K562 (cell line): ENCODE data around the gene REC8. TPM values are rescaled to one million over a fixed set of nuclear protein-coding genes. Genes with fewer than 3 reads are reported as not detected.

ENCODE experiments used
- ATF2 ChIP-seq: sonication (generic); formaldehyde crosslinking; IDR thresholded peaks from 2 replicates; pipeline ENCODE4 v1.8.1; 2022; ENCODE audit warnings: missing genetic modification reagents
- BRF1 ChIP-seq: IDR thresholded peaks from 3 replicates; pipeline ENCODE4 v1.6.1; 2011; ENCODE audit warnings: borderline replicate concordance, mild to moderate bottlenecking; ENCODE audit not compliant: insufficient read length; ENCODE audit errors: extremely low read depth
- CAMTA2 ChIP-seq: fragments of 250-450 bp; sonication (Bioruptor Pico); conservative IDR thresholded peaks from 2 replicates; pipeline ENCODE4 v1.5.1; 2022
- ELK3 ChIP-seq: fragments of 450-650 bp; formaldehyde crosslinking; IDR thresholded peaks from 2 replicates; pipeline ENCODE4 v1.4.0; 2020; ENCODE audit warnings: mild to moderate bottlenecking
- EP400 ChIP-seq: fragments of 450-650 bp; IDR thresholded peaks from 2 replicates; pipeline ENCODE4 v1.6.1; 2017; ENCODE audit warnings: antibody characterized with exemption, mild to moderate bottlenecking, moderate library complexity
- PML ChIP-seq: IDR thresholded peaks from 2 replicates; pipeline ENCODE4 v1.6.1; 2012; ENCODE audit warnings: low read length, inconsistent platforms
- POLR2G ChIP-seq: fragments of 200-400 bp; formaldehyde crosslinking; IDR thresholded peaks from 2 replicates; pipeline ENCODE4 v1.6.1; 2017; ENCODE audit warnings: low read depth, mild to moderate bottlenecking, antibody characterized with exemption, low read length, moderate library complexity
- RBM34 ChIP-seq: fragments of 200-400 bp; formaldehyde crosslinking; IDR thresholded peaks from 2 replicates; pipeline ENCODE4 v1.6.1; 2018; ENCODE audit warnings: low read length, borderline replicate concordance; ENCODE audit not compliant: insufficient read depth
- TFAP4 ChIP-seq: sonication (generic); formaldehyde crosslinking; IDR thresholded peaks from 2 replicates; pipeline ENCODE4 v1.8.0; 2022; ENCODE audit warnings: missing genetic modification reagents, mild to moderate bottlenecking, moderate library complexity, borderline replicate concordance
- ZBTB40 ChIP-seq, 2 experiments: fragments of 450-650 bp in 1 of 2; sonication (generic) in 1 of 2; formaldehyde crosslinking in 1 of 2; IDR thresholded peaks; 2 replicates each; pipeline versions ENCODE4 v1.7.1 to v1.9.0; 2016 to 2022; ENCODE audit warnings: inconsistent platforms in 1 of 2, mild to moderate bottlenecking in 1 of 2, missing genetic modification reagents in 1 of 2
- ZNF24 ChIP-seq: fragments of 450-650 bp; IDR thresholded peaks from 2 replicates; pipeline ENCODE4 v1.6.1; 2016
- ZNF511 ChIP-seq: sonication (generic); formaldehyde crosslinking; IDR thresholded peaks from 2 replicates; pipeline ENCODE4 v1.8.0; 2022; ENCODE audit warnings: mild to moderate bottlenecking, missing genetic modification reagents
- ZNF79 ChIP-seq: fragments of 250-450 bp; sonication (Bioruptor Pico); IDR thresholded peaks from 2 replicates; pipeline ENCODE4 v1.4.0; 2020; ENCODE audit warnings: low read depth, mild to moderate bottlenecking, moderate library complexity
- polyA plus RNA-seq, 8 experiments: library from polyadenylated mRNA; depleted of rRNA in 4 of 8; stranded (reverse) in 5 of 8; unstranded in 3 of 8; fragments of >200 nt; fragmentation: Nextera tagmentation in 2 of 8; fragmentation: Illumina TruSeq in 1 of 8; extraction: Ambion mirVana in 2 of 8; extraction: Trizol in 1 of 8; gene quantifications; 2 replicates each; pipeline versions ENCODE4 v1.2.1 to v1.2.3, GENCODE V29; 2011 to 2014; ENCODE audit warnings: inconsistent platforms in 1 of 8, missing spikeins in 1 of 8
- total RNA-seq, 7 experiments: library from RNA; depleted of rRNA in 6 of 7; stranded (reverse); fragments of >200 nt in 6 of 7; fragmentation: Illumina TruSeq in 2 of 7; extraction: Trizol in 2 of 7; gene quantifications; 2 replicates each; pipeline versions ENCODE4 v1.2.1 to v1.2.3, GENCODE V29; 2011 to 2021; ENCODE audit warnings: low replicate concordance in 1 of 7

REC8 gene
- total and polyA plus RNA-seq, 9 of the 15 experiments (the other 6 are each of a cell fraction or from before 2014, with no cell fraction given) = 0.11 to 2.5 (median 0.85) TPM

- peak; percentile 92 for TF ChIP-seq ZBTB40 (IDR thresholded peaks at IDR 0.05)
- TF ChIP-seq ZBTB40 (CRISPR knock-in tag; IDR thresholded peaks at IDR 0.05) = no peak
- peak; percentile 94 for TF ChIP-seq POLR2G
- no peak; the same call in 1 of the 2 replicates for TF ChIP-seq ZNF511
- no peak for TF ChIP-seq ATF2
- TF ChIP-seq CAMTA2 (CRISPR knock-in tag) = no peak
- peak; percentile 93 for TF ChIP-seq EP400
- TF ChIP-seq ZNF24 = no peak
- peak; percentile 69; the same call in 1 of the 2 replicates for TF ChIP-seq TFAP4 (CRISPR knock-in tag)
- no peak for TF ChIP-seq ZNF79 (CRISPR knock-in tag)
- TF ChIP-seq RBM34 = no peak
- TF ChIP-seq ELK3 (CRISPR knock-in tag) = no peak
- peak; percentile 18; the same call in 1 of the 2 replicates for TF ChIP-seq PML
- TF ChIP-seq BRF1 = no peak
Measured at GRCh38 chr14:24195186-24196070, 23.5 kb downstream of the REC8 start, which contains the start of gene TM9SF1 (continued).
